Measurements from ENCODE around the gene ZNF670. TPM values are rescaled to one million over a fixed set of nuclear protein-coding genes. Genes with fewer than 3 reads are reported as not detected.
"Not testable (repeated sequence)": the region's sequence is repeated elsewhere in the genome, so short reads cannot be mapped to it uniquely, and the experiment has no call there.

Gene ZNF670
- total RNA-seq, 1 donor from 2014 or later: 38.4 TPM

DNA sequence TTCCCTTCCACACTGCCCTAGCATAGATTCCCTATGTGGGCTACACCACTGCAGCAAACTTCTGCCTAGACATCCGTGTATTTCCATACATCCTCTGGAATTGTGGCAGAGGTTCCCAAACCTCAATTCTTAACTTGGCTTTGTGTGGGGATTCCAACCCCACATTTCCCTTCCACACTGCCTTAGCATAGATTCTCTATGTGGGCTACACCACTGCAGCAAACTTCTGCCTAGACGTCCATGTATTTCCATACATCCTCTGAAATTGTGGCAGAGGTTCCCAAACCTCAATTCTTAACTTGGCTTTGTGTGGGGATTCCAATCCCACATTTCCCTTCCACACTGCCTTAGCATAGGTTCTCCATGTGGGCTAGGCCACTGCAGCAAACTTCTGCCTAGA, 31.4 kb downstream of the ZNF670 start:
- Histone ChIP-seq H4K20me1 (ENCODE audit: low read depth) (no peaks in the 10 kb centered on the region), H3K9ac (no peak overlapping the region), H2AFZ (replicated peaks) (no peak overlapping the region), H3K4me2 (no peak overlapping the region), H3K79me2 (ENCODE audit: low read depth) (peaks cover 78% of the 10 kb centered on the region), H3K27me3 (no peaks in the 10 kb centered on the region), H3K36me3 (peaks cover 11% of the 10 kb centered on the region), H3K9me3 (ENCODE audit: low read depth) (peaks cover 61% of the 10 kb centered on the region), H3K27ac (no peak overlapping the region), H3F3A (ENCODE audit: low read depth) (no peaks in the 10 kb centered on the region), H3K4me1 (no peaks in the 10 kb centered on the region), H3K4me3 (no peak overlapping the region)
- H3K27me3 Mint-ChIP-seq (ENCODE audit: insufficient read depth, low read depth): peaks cover under 1% of the 10 kb centered on the region
- H3K9me3 Mint-ChIP-seq: peaks cover 92% of the 10 kb centered on the region
- H3K4me1 Mint-ChIP-seq: no peaks in the 10 kb centered on the region
- peaks cover 46% of the 10 kb centered on the region for H3K36me3 Mint-ChIP-seq
- H3K27ac Mint-ChIP-seq: no peak overlapping the region
- TF ChIP-seq EZH2phosphoT487 (IDR thresholded peaks at IDR 0.05) (no peak), EZH2 (IDR thresholded peaks at IDR 0.05) (no peak)
- TF ChIP-seq, protein P1, sequence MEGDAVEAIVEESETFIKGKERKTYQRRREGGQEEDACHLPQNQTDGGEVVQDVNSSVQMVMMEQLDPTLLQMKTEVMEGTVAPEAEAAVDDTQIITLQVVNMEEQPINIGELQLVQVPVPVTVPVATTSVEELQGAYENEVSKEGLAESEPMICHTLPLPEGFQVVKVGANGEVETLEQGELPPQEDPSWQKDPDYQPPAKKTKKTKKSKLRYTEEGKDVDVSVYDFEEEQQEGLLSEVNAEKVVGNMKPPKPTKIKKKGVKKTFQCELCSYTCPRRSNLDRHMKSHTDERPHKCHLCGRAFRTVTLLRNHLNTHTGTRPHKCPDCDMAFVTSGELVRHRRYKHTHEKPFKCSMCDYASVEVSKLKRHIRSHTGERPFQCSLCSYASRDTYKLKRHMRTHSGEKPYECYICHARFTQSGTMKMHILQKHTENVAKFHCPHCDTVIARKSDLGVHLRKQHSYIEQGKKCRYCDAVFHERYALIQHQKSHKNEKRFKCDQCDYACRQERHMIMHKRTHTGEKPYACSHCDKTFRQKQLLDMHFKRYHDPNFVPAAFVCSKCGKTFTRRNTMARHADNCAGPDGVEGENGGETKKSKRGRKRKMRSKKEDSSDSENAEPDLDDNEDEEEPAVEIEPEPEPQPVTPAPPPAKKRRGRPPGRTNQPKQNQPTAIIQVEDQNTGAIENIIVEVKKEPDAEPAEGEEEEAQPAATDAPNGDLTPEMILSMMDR (IDR thresholded peaks at IDR 0.05): no peak
- DNase-seq (ENCODE audit: low spot score): no peak
- H3K4me3 Mint-ChIP-seq: no peak overlapping the region

DNA sequence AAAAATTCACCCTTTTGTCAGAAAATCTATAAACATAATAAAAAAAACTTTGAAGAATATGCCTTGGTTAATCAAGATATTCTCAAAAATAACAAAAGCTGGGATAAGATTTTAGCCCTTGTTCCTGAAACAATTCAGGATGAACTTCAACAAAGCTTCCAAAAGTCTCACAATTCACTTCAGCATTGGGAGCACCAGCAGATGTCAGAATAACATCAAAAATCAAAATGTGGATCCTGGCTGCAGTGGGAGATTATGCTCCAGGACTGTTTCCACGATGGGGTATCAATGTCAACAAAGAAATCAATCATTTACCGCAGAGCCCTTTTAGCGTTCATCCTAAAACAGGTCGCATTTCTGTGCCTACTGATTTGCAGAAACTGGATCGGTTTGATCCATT, 35.2 kb downstream of the ZNF670 start:
- H3K9me3 Mint-ChIP-seq: peaks cover 90% of the 10 kb centered on the region
- peaks cover 66% of the 10 kb centered on the region for H3K9me3 ChIP-seq (ENCODE audit: low read depth)
- H3K36me3 ChIP-seq: peaks cover 35% of the 10 kb centered on the region
- H3K4me3 ChIP-seq: no peak overlapping the region
- H3K4me3 Mint-ChIP-seq: no peak overlapping the region
- H3K27me3 ChIP-seq: no peaks in the 10 kb centered on the region
- H3K27me3 Mint-ChIP-seq (ENCODE audit: insufficient read depth, low read depth): peaks cover 3% of the 10 kb centered on the region
- peaks cover 57% of the 10 kb centered on the region for H3K36me3 Mint-ChIP-seq
- H3K9ac ChIP-seq: no peak overlapping the region
- peaks cover 82% of the 10 kb centered on the region for H3K79me2 ChIP-seq (ENCODE audit: low read depth)
- H3K4me2 ChIP-seq: no peak overlapping the region
- no peak overlapping the region for H2AFZ ChIP-seq (replicated peaks)
- no peak overlapping the region for H3K27ac ChIP-seq
- no peak for DNase-seq (ENCODE audit: low spot score)
- H3K4me1 ChIP-seq: no peaks in the 10 kb centered on the region
- H4K20me1 ChIP-seq (ENCODE audit: low read depth): no peaks in the 10 kb centered on the region
- no peak overlapping the region for H3K27ac Mint-ChIP-seq
- no peak for TF ChIP-seq EZH2phosphoT487 (IDR thresholded peaks at IDR 0.05)
- TF ChIP-seq, protein P1 (IDR thresholded peaks at IDR 0.05): no peak
- no peaks in the 10 kb centered on the region for H3K4me1 Mint-ChIP-seq
- no peaks in the 10 kb centered on the region for H3F3A ChIP-seq (ENCODE audit: low read depth)

DNA sequence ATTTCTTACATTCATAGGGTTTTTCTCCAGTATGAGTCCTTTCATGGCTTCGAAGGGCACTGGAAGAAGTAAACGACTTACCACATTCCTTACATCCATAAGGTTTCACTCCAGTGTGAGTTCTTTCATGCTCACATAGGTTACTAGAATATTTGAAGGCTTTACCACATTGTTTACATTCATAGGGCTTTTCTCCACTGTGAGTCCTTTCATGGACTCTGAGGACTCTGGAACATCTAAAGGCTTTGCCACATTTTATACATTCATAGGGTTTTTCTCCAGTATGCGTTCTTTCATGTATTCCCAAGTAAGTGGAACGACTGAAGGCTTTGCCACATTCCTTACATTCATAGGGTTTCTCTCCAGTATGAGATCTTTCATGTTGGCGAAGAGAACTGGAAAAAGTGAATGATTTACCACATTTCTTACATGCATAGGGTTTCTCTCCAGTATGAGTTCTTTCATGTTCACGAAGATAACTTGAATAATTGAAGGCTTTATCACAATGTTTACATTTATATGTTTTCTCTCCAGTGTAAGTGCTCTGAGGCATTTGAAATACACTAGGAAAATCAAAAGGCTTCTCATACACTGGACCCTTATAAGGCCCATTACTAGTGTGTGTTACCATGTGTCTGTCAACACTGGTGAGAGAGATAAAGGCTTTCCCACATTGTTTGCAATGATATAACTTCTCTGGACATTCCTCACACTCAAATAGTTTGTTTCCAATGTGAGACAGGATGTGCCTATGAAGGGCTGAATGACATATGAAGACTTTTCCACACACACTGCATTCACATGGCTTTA, 40.9 kb downstream of the ZNF670 start:
- H3K27me3 Mint-ChIP-seq (ENCODE audit: insufficient read depth, low read depth): peaks cover 3% of the 10 kb centered on the region
- no peaks in the 10 kb centered on the region for H3K4me1 Mint-ChIP-seq
- H3K4me2 ChIP-seq: no peak overlapping the region
- no peaks in the 10 kb centered on the region for H4K20me1 ChIP-seq (ENCODE audit: low read depth)
- no peak for DNase-seq (ENCODE audit: low spot score)
- no peak overlapping the region for H3K9ac ChIP-seq
- H3K27ac ChIP-seq: no peak overlapping the region
- TF ChIP-seq, protein P1 (IDR thresholded peaks at IDR 0.05): no peak
- TF ChIP-seq EZH2phosphoT487 (IDR thresholded peaks at IDR 0.05) (no peak), EZH2 (IDR thresholded peaks at IDR 0.05) (no peak)
- H3K4me1 ChIP-seq: no peaks in the 10 kb centered on the region
- H3K4me3 ChIP-seq: no peak overlapping the region
- no peaks in the 10 kb centered on the region for H3K27me3 ChIP-seq
- peaks cover 4% of the 10 kb centered on the region for H3F3A ChIP-seq (ENCODE audit: low read depth)
- H3K36me3 Mint-ChIP-seq: peaks cover 71% of the 10 kb centered on the region
- H3K9me3 Mint-ChIP-seq: peaks cover 87% of the 10 kb centered on the region
- H2AFZ ChIP-seq (replicated peaks): no peak overlapping the region
- peaks cover 31% of the 10 kb centered on the region for H3K79me2 ChIP-seq (ENCODE audit: low read depth)
- no peak overlapping the region for H3K4me3 Mint-ChIP-seq
- H3K36me3 ChIP-seq: peaks cover 66% of the 10 kb centered on the region
- no peak overlapping the region for H3K27ac Mint-ChIP-seq
- peaks cover 75% of the 10 kb centered on the region for H3K9me3 ChIP-seq (ENCODE audit: low read depth)

DNA sequence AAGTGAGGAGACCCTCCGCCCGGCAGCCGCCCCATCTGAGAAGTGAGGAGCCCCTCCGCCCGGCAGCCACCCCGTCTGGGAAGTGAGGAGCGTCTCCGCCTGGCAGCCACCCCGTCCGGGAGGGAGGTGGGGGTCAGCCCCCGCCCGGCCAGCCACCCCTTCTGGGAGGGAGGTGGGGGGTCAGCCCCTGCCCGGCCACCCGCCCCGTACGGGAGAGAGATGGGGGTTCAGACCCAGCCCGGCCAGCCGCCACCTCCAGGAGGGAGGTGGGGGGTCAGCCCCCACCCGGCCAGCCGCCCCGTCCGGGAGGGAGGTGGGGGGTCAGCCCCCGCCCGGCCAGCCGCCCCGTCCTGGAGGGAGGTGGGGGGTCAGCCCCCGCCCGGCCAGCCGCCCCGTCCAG, 46.3 kb downstream of the ZNF670 start:
- H3K36me3 ChIP-seq: peaks cover 28% of the 10 kb centered on the region
- not testable (repeated sequence) for H3K27me3 ChIP-seq; H3K79me2 ChIP-seq (ENCODE audit: low read depth); H4K20me1 ChIP-seq (ENCODE audit: low read depth); DNase-seq (ENCODE audit: low spot score); H3K27ac ChIP-seq; H3K27ac Mint-ChIP-seq; H3K27me3 Mint-ChIP-seq (ENCODE audit: insufficient read depth, low read depth); H3K4me1 ChIP-seq; H3K4me3 ChIP-seq; H3K4me3 Mint-ChIP-seq; H2AFZ ChIP-seq (replicated peaks); H3K4me1 Mint-ChIP-seq; H3K9ac ChIP-seq; H3K4me2 ChIP-seq; H3F3A ChIP-seq (ENCODE audit: low read depth)
- peaks cover 43% of the 10 kb centered on the region for H3K9me3 ChIP-seq (ENCODE audit: low read depth)
- Mint-ChIP-seq H3K36me3 (peaks cover 35% of the 10 kb centered on the region), H3K9me3 (peaks cover 73% of the 10 kb centered on the region)
